Panc1 (cell line): ENCODE measurements around the gene SLC9A8. TPM values are rescaled to one million over a fixed set of nuclear protein-coding genes. Genes with fewer than 3 reads are reported as not detected.

Experiments
- ATAC-seq: fragments of 200-7000 bp; cut with Tn5 transposase; 2 replicates; pipeline ENCODE4 v1.9.1; 2020; ENCODE audit warnings: mild to moderate bottlenecking, moderate library complexity
- BruUV-seq: library from RNA; stranded (reverse); fragments of 400-500 nt; replicated peaks from 2 replicates; lab custom pipeline; 2021; lab: Mats Ljungman, UMichigan
- CTCF ChIA-PET: fragments of 300-600 bp; sonication (Branson Sonifier 250); formaldehyde crosslinking; loops from one replicate; lab custom pipeline; 2022; ENCODE audit warnings: antibody characterized with exemption; lab: Charles Lee
- POLR2A ChIA-PET: fragments of 300-600 bp; sonication (Branson Sonifier 250); formaldehyde crosslinking; loops from one replicate; lab custom pipeline; 2022; ENCODE audit warnings: antibody characterized with exemption; lab: Charles Lee
- DNase-seq: peaks from one replicate; pipeline ENCODE4 v3.0.0-alpha.2; 2010; ENCODE audit warnings: low read depth, low spot score
- H3K27ac ChIP-seq: 2 replicates; pipeline ENCODE4 v1.5.1; 2011; ENCODE audit warnings: mild to moderate bottlenecking, low read length, inconsistent platforms
- H3K27me3 ChIP-seq: fragments of 200-500 bp; sonication (Bioruptor generic); 2 replicates; pipeline ENCODE4 v1.6.0; 2014; ENCODE audit warnings: low read length, inconsistent platforms; ENCODE audit not compliant: control insufficient read depth, insufficient read depth
- H3K36me3 ChIP-seq: fragments of 200-500 bp; sonication (Bioruptor generic); 2 replicates; pipeline ENCODE4 v1.5.1; 2014; ENCODE audit warnings: inconsistent platforms, mild to moderate bottlenecking, low read length, moderate library complexity; ENCODE audit not compliant: control insufficient read depth, insufficient read depth
- H3K4me1 ChIP-seq: 2 replicates; pipeline ENCODE4 v1.5.1; 2011; ENCODE audit warnings: inconsistent platforms, mild to moderate bottlenecking, low read length, moderate library complexity; ENCODE audit not compliant: control insufficient read depth, insufficient read depth
- H3K4me3 ChIP-seq, 2 experiments: 2 replicates each; pipeline ENCODE4 v1.5.1; 2011 to 2012; ENCODE audit warnings: low read depth in 2 of 2, low read length in 2 of 2, mild to moderate bottlenecking in 2 of 2, inconsistent platforms in 1 of 2, moderate library complexity in 1 of 2
- H3K9me3 ChIP-seq: fragments of 200-500 bp; sonication (Bioruptor generic); 2 replicates; pipeline ENCODE4 v1.5.1; 2014; ENCODE audit warnings: low read depth, mild to moderate bottlenecking, inconsistent platforms, low read length, moderate library complexity; ENCODE audit not compliant: control insufficient read depth, insufficient read depth
- POLR2AphosphoS5 ChIP-seq: IDR thresholded peaks from 2 replicates; pipeline ENCODE4 v1.6.1; 2012; ENCODE audit warnings: mild to moderate bottlenecking, low read depth, low read length, moderate library complexity
- SIN3A ChIP-seq: IDR thresholded peaks from 2 replicates; pipeline ENCODE4 v1.6.1; 2012; ENCODE audit warnings: low read depth, mild to moderate bottlenecking, low read length, moderate library complexity, borderline replicate concordance; ENCODE audit not compliant: insufficient read depth
- TCF7L2 ChIP-seq: IDR thresholded peaks from 2 replicates; pipeline ENCODE4 v1.6.1; 2011; ENCODE audit warnings: mild to moderate bottlenecking, low read depth, low read length, inconsistent platforms
- in situ Hi-C: cut with HindIII; loops from 2 replicates; pipeline ENCODE4 v1.10.0; 2016; ENCODE audit warnings: low sequenced_read_pairs, low pct_unique_long_range_greater_than_20kb
- intact Hi-C: fragments of 100-400 bp; cut with micrococcal nuclease; formaldehyde crosslinking; loops from one replicate; pipeline ENCODE4 v1.10.0; 2022; ENCODE audit not compliant: unreplicated experiment
- total RNA-seq: library from RNA; stranded (reverse); gene quantifications from one replicate; pipeline ENCODE4 v1.2.1, GENCODE V29; 2021; ENCODE audit not compliant: unreplicated experiment
- TF ChIP-seq, protein P1 (sequence below), 2 experiments: IDR thresholded peaks; 2 replicates each; pipeline ENCODE4 v1.6.1; 2011 to 2012; ENCODE audit warnings: low read depth in 2 of 2, control low read depth in 1 of 2, low read length in 1 of 2, mild to moderate bottlenecking in 1 of 2, moderate library complexity in 1 of 2; ENCODE audit not compliant: insufficient read depth in 1 of 2
- TF ChIP-seq, protein P2 (sequence below): fragments of 450-650 bp; IDR thresholded peaks from 2 replicates; pipeline ENCODE4 v1.5.1; 2017; ENCODE audit warnings: mild to moderate bottlenecking

Gene SLC9A8
- total RNA-seq, 1 experiment from 2014 or later, result 6.7 TPM

DNA sequence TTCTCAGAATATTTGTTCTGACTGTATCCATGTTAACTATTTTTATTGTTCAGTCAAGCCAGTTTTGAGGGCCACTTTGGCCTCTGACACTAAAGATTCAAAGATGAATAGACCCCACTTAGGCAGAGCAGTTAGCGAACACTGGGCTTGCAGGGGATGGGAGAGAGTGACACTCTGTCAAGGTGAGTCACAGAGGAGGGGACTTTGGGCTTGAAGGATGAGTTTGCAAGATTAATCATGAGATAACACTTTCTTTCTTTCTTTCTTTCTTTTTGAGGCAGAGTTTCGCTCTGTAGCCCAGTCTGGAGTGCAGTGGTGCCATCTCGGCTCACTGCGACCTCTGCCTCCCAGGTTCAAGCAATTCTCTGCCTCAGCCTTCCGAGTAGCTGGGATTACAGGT is 56.3 kb downstream of the SLC9A8 start:
- in situ Hi-C loops, result no loop called here
- H3K4me1 ChIP-seq, result no peaks in the 10 kb centered on the region
- BruUV-seq, result no TSS peak

DNA sequence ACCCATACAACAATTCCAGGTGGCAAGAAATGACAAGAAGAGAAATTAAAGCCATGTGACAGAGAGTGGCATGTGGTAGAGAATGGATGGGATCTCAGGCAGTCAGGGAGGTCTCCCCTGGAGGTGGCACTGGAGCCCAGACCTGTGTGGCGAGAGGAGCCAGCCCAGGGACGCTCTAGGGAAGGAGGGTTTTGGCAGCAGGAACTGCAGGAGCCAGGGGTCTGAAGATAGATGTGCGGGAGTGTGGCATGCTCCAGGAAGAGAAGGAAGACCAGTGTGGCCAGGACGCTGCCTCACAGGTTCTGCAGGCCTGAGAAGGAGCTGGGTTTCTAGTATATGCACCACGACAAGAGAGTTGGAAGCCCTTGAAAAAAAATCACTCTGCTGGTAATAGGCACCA is 57.6 kb downstream of the SLC9A8 start:
- no peak for ATAC-seq
- Histone ChIP-seq H3K36me3 (no peaks in the 10 kb centered on the region), H3K9me3 (no peaks in the 10 kb centered on the region), H3K4me1 (no peaks in the 10 kb centered on the region), H3K27me3 (no peaks in the 10 kb centered on the region), H3K4me3 (no peak overlapping the region), H3K27ac (no peak overlapping the region)
- ChIA-PET CTCF (no interaction called here), POLR2A (no interaction called here)
- in situ Hi-C loops (no loop called here), intact Hi-C loops (no loop called here)
- TF ChIP-seq, protein P1, sequence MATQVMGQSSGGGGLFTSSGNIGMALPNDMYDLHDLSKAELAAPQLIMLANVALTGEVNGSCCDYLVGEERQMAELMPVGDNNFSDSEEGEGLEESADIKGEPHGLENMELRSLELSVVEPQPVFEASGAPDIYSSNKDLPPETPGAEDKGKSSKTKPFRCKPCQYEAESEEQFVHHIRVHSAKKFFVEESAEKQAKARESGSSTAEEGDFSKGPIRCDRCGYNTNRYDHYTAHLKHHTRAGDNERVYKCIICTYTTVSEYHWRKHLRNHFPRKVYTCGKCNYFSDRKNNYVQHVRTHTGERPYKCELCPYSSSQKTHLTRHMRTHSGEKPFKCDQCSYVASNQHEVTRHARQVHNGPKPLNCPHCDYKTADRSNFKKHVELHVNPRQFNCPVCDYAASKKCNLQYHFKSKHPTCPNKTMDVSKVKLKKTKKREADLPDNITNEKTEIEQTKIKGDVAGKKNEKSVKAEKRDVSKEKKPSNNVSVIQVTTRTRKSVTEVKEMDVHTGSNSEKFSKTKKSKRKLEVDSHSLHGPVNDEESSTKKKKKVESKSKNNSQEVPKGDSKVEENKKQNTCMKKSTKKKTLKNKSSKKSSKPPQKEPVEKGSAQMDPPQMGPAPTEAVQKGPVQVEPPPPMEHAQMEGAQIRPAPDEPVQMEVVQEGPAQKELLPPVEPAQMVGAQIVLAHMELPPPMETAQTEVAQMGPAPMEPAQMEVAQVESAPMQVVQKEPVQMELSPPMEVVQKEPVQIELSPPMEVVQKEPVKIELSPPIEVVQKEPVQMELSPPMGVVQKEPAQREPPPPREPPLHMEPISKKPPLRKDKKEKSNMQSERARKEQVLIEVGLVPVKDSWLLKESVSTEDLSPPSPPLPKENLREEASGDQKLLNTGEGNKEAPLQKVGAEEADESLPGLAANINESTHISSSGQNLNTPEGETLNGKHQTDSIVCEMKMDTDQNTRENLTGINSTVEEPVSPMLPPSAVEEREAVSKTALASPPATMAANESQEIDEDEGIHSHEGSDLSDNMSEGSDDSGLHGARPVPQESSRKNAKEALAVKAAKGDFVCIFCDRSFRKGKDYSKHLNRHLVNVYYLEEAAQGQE (IDR thresholded peaks at IDR 0.05; ENCODE audit: insufficient read depth in 1 of 2, low read depth in 2 of 2, low read length in 1 of 2), result no peak
- TF ChIP-seq TCF7L2 (no peak), SIN3A (no peak), POLR2AphosphoS5 (no peak)
- TF ChIP-seq, protein P2, sequence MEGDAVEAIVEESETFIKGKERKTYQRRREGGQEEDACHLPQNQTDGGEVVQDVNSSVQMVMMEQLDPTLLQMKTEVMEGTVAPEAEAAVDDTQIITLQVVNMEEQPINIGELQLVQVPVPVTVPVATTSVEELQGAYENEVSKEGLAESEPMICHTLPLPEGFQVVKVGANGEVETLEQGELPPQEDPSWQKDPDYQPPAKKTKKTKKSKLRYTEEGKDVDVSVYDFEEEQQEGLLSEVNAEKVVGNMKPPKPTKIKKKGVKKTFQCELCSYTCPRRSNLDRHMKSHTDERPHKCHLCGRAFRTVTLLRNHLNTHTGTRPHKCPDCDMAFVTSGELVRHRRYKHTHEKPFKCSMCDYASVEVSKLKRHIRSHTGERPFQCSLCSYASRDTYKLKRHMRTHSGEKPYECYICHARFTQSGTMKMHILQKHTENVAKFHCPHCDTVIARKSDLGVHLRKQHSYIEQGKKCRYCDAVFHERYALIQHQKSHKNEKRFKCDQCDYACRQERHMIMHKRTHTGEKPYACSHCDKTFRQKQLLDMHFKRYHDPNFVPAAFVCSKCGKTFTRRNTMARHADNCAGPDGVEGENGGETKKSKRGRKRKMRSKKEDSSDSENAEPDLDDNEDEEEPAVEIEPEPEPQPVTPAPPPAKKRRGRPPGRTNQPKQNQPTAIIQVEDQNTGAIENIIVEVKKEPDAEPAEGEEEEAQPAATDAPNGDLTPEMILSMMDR, result no peak
- BruUV-seq, result no TSS peak
- no peak for DNase-seq

More for the DNA sequence above, 56.3 kb downstream of the SLC9A8 start:
- intact Hi-C loops, result no loop called here
- Histone ChIP-seq H3K27me3 (no peaks in the 10 kb centered on the region), H3K36me3 (no peaks in the 10 kb centered on the region), H3K4me3 (no peak overlapping the region), H3K9me3 (no peaks in the 10 kb centered on the region), H3K27ac (no peak overlapping the region)
- ChIA-PET POLR2A (no interaction called here), CTCF (no interaction called here)
- ATAC-seq, result no peak
- TF ChIP-seq TCF7L2 (no peak), POLR2AphosphoS5 (no peak), SIN3A (no peak)
- TF ChIP-seq, protein P1 (IDR thresholded peaks at IDR 0.05; ENCODE audit: insufficient read depth in 1 of 2, low read depth in 2 of 2, low read length in 1 of 2), result no peak
- TF ChIP-seq, protein P2, result no peak
- DNase-seq, result no peak
